ENCODE measurements around the gene CADPS. TPM values are rescaled to one million over a fixed set of nuclear protein-coding genes. Genes with fewer than 3 reads are reported as not detected.

Gene CADPS
- total and polyA plus RNA-seq, 10 donors: 0.16 to 3.6 (median 0.40) TPM

- no peaks in the 10 kb centered on the region for H3K4me1 ChIP-seq
- intact Hi-C loops (cut with DNase I; ENCODE audit: low total_unique reads): no loop called here
- no peak for TF ChIP-seq POLR2A (IDR thresholded peaks at IDR 0.05)
- no peak for TF ChIP-seq CTCF (IDR thresholded peaks at IDR 0.05 in 8 of 11, conservative IDR thresholded peaks at IDR 0.05 in 3 of 11)
- TF ChIP-seq POLR2AphosphoS5 (IDR thresholded peaks at IDR 0.05): no peak
- no peaks in the 10 kb centered on the region for H3K36me3 ChIP-seq
- no peak overlapping the region for H3K27ac ChIP-seq
- DNase-seq: no peak
- no peaks in the 10 kb centered on the region for H3K9me3 ChIP-seq
- WGBS, 5 donors: 70 to 88% (median 79%) methylated on average over 5 of the region's 5 CpGs
- H3K27me3 ChIP-seq (replicated peaks in 1 of 7): no peaks in the 10 kb centered on the region
- no peak overlapping the region for H3K4me3 ChIP-seq
These were observed 70.1 kb downstream of the CADPS start for GRCh38 chr3:62805106-62805505.

GRCh38 chr3:62803276-62803675, 71.9 kb downstream of the CADPS start:
- H3K27me3 ChIP-seq (replicated peaks in 1 of 7): no peaks in the 10 kb centered on the region
- intact Hi-C loops (cut with DNase I; ENCODE audit: low total_unique reads): no loop called here

GRCh38 chr3:62798000-62798399, 77.2 kb downstream of the CADPS start:
- Histone ChIP-seq H3K27ac (no peak overlapping the region), H3K4me3 (no peak overlapping the region), H3K9me3 (no peaks in the 10 kb centered on the region), H3K27me3 (replicated peaks in 1 of 7) (no peaks in the 10 kb centered on the region), H3K4me1 (no peaks in the 10 kb centered on the region), H3K36me3 (no peaks in the 10 kb centered on the region)
- intact Hi-C loops (cut with DNase I; ENCODE audit: low total_unique reads): no loop called here
- no peak for DNase-seq
- TF ChIP-seq POLR2A (IDR thresholded peaks at IDR 0.05): no peak
- WGBS, 5 donors: 22 to 45% (median 27%) methylated on average over 3 of the region's 3 CpGs

More at GRCh38 chr3:62803276-62803675, 71.9 kb downstream of the CADPS start:
- no peak for TF ChIP-seq CTCF (IDR thresholded peaks at IDR 0.05 in 8 of 11, conservative IDR thresholded peaks at IDR 0.05 in 3 of 11)
- TF ChIP-seq POLR2AphosphoS5 (IDR thresholded peaks at IDR 0.05): no peak
- no peak for TF ChIP-seq POLR2A (IDR thresholded peaks at IDR 0.05)
- H3K4me3 ChIP-seq: no peak overlapping the region
- H3K36me3 ChIP-seq: no peaks in the 10 kb centered on the region
- 57 to 67% (median 60%) methylated on average over 2 of the region's 2 CpGs for WGBS, 5 donors
- no peaks in the 10 kb centered on the region for H3K4me1 ChIP-seq
- H3K27ac ChIP-seq: no peak overlapping the region
- no peak for DNase-seq
- H3K9me3 ChIP-seq: no peaks in the 10 kb centered on the region

GRCh38 chr3:62797132-62797531, 78.1 kb downstream of the CADPS start:
- TF ChIP-seq POLR2AphosphoS5 (IDR thresholded peaks at IDR 0.05) (no peak), POLR2A (IDR thresholded peaks at IDR 0.05) (no peak), CTCF (IDR thresholded peaks at IDR 0.05 in 8 of 11, conservative IDR thresholded peaks at IDR 0.05 in 3 of 11) (no peak)
- intact Hi-C loops (cut with DNase I; ENCODE audit: low total_unique reads): no loop called here
- Histone ChIP-seq H3K9me3 (no peaks in the 10 kb centered on the region), H3K4me1 (no peaks in the 10 kb centered on the region), H3K36me3 (no peaks in the 10 kb centered on the region), H3K4me3 (no peak overlapping the region), H3K27ac (no peak overlapping the region), H3K27me3 (replicated peaks in 1 of 7) (no peaks in the 10 kb centered on the region)
- no peak for DNase-seq
- WGBS, 5 donors: 50 to 78% (median 62%) methylated on average over 3 of the region's 3 CpGs
